NCI-H2171 (cell line): ENCODE measurements around the gene ATXN7.

Experiments used
- DNase-seq: peaks from one replicate; lab custom pipeline; 2025; lab: John Stamatoyannopoulos, UW

Gene ATXN7

GRCh38 chr3:63864008-63864964, 619 bp downstream of the ATXN7 start:
- DNase-seq, result no peak

- no peak for DNase-seq
Measured at GRCh38 chr3:63864965-63865327, 1.3 kb downstream of the ATXN7 start.

- DNase-seq, result no peak
Measured at GRCh38 chr3:63867225-63867624, 3.6 kb downstream of the ATXN7 start.

GRCh38 chr3:63869940-63870614, 6.4 kb downstream of the ATXN7 start:
- DNase-seq, result no peak

- DNase-seq, result no peak
Measured at GRCh38 chr3:63870615-63871005, 6.9 kb downstream of the ATXN7 start.

- no peak for DNase-seq
Measured at GRCh38 chr3:63872135-63872924, 8.7 kb downstream of the ATXN7 start.

- DNase-seq, result no peak
Measured at GRCh38 chr3:63874769-63875168, 11.1 kb downstream of the ATXN7 start.

GRCh38 chr3:63875510-63875909, 11.8 kb downstream of the ATXN7 start:
- no peak for DNase-seq

GRCh38 chr3:63876260-63876659, 12.6 kb downstream of the ATXN7 start:
- DNase-seq, result no peak

- no peak for DNase-seq
Measured at GRCh38 chr3:63877737-63878393, 14.2 kb downstream of the ATXN7 start.

GRCh38 chr3:63878394-63879060, 14.9 kb downstream of the ATXN7 start:
- DNase-seq, result no peak

GRCh38 chr3:63880653-63881052, 17.0 kb downstream of the ATXN7 start:
- DNase-seq, result no peak

GRCh38 chr3:63886858-63887257, 23.2 kb downstream of the ATXN7 start:
- no peak for DNase-seq

GRCh38 chr3:63891518-63891917, 27.9 kb downstream of the ATXN7 start:
- DNase-seq, result no peak

GRCh38 chr3:63892773-63893352, 29.2 kb downstream of the ATXN7 start:
- no peak for DNase-seq

- DNase-seq, result no peak
Measured at GRCh38 chr3:63895422-63896189, 31.9 kb downstream of the ATXN7 start.

- DNase-seq, result no peak
Measured at GRCh38 chr3:63896332-63897030, 32.8 kb downstream of the ATXN7 start.

- DNase-seq, result no peak
Measured at GRCh38 chr3:63900010-63900409, 36.3 kb downstream of the ATXN7 start.

GRCh38 chr3:63900459-63900858, 36.8 kb downstream of the ATXN7 start:
- no peak for DNase-seq
